ENCODE results near the gene PHF12. TPM values are rescaled to one million over a fixed set of nuclear protein-coding genes. Genes with fewer than 3 reads are reported as not detected.

PHF12 gene
- total and polyA plus RNA-seq, 2 experiments from 2014 or later = 19.7 to 41.0 TPM

- H3K27ac ChIP-seq (ENCODE audit: low read depth) = 0 out of 2 replicates have a peak overlapping the region, but pooled peaks have one; percentile 95
- H3K9me3 Mint-ChIP-seq = no peaks in the 10 kb centered on the region; the same call in 2 of the 3 replicates
- peaks cover 44% of the 10 kb centered on the region for H3K79me2 ChIP-seq (replicated peaks; ENCODE audit: insufficient read depth)
Observed at GRCh38 chr17:28896491-28896883, 54.8 kb downstream of the PHF12 start.

More at GRCh38 chr17:28896491-28896883, 54.8 kb downstream of the PHF12 start:
- Mint-ChIP-seq H3K36me3 (ENCODE audit: low read depth) (peaks cover 35% of the 10 kb centered on the region), H3K27me3 (ENCODE audit: insufficient read depth, low read depth, poor library complexity) (peaks cover 20% of the 10 kb centered on the region), H3K4me3 (peak overlapping the region; percentile 90), H3K4me1 (peaks cover 27% of the 10 kb centered on the region), H3K27ac (peak overlapping the region; percentile 84)
- ATAC-seq = no peak
- no peak overlapping the region for H2AFZ ChIP-seq
- no peak for TF ChIP-seq ZNF331 (CRISPR knock-in tag; IDR thresholded peaks at IDR 0.05; ENCODE audit: low read depth)
- no peak for TF ChIP-seq POLR2AphosphoS5 (IDR thresholded peaks at IDR 0.05; ENCODE audit: low read depth)
- no peak for TF ChIP-seq ETS1 (IDR thresholded peaks at IDR 0.05)
- TF ChIP-seq EZH2phosphoT487 (IDR thresholded peaks at IDR 0.05; ENCODE audit: unreplicated experiment) = no peak
- no peak for TF ChIP-seq EZH2 (IDR thresholded peaks at IDR 0.05; ENCODE audit: low read depth, unreplicated experiment)
- no peak for TF ChIP-seq STAT1 (IDR thresholded peaks at IDR 0.05; ENCODE audit: unreplicated experiment)
- no peak for TF ChIP-seq ZNF462 (CRISPR knock-in tag; IDR thresholded peaks at IDR 0.05)
- TF ChIP-seq REST (IDR thresholded peaks at IDR 0.05; ENCODE audit: unreplicated experiment) = no peak
- no peak for TF ChIP-seq ZNF114 (CRISPR knock-in tag; IDR thresholded peaks at IDR 0.05)
- no peak for TF ChIP-seq JUNB (IDR thresholded peaks at IDR 0.05; ENCODE audit: unreplicated experiment)
- TF ChIP-seq CTCF (conservative IDR thresholded peaks at IDR 0.05; ENCODE audit: low read depth in 2 of 2) = no peak
- no peak for TF ChIP-seq CREB1 (CRISPR knock-in tag; IDR thresholded peaks at IDR 0.05; ENCODE audit: low read depth)
- TF ChIP-seq NANOG (IDR thresholded peaks at IDR 0.05; ENCODE audit: borderline replicate concordance) = no peak
- H4K20me1 ChIP-seq (replicated peaks; ENCODE audit: insufficient read depth) = peaks cover 15% of the 10 kb centered on the region
- H3K4me3 ChIP-seq = peak overlapping the region; percentile 91
- H3K36me3 ChIP-seq (ENCODE audit: insufficient read depth) = no peaks in the 10 kb centered on the region; the same call in 1 of the 2 replicates
- peak overlapping the region; percentile 98 for H3K4me2 ChIP-seq
- no peak for DNase-seq (ENCODE audit: low spot score)
- no peaks in the 10 kb centered on the region for H3K9me2 ChIP-seq (ENCODE audit: insufficient read depth)
- no peaks in the 10 kb centered on the region for H3K27me3 ChIP-seq (ENCODE audit: insufficient read depth)
- H3K4me1 ChIP-seq (ENCODE audit: insufficient read depth) = peaks cover 20% of the 10 kb centered on the region
- peaks cover 41% of the 10 kb centered on the region for H3F3A ChIP-seq (replicated peaks; ENCODE audit: low read depth)

Measured in GM23338 (cell line).